ENCODE results near the gene RABL6. TPM values are rescaled to one million over a fixed set of nuclear protein-coding genes. Genes with fewer than 3 reads are reported as not detected.

RABL6 gene, protein sequence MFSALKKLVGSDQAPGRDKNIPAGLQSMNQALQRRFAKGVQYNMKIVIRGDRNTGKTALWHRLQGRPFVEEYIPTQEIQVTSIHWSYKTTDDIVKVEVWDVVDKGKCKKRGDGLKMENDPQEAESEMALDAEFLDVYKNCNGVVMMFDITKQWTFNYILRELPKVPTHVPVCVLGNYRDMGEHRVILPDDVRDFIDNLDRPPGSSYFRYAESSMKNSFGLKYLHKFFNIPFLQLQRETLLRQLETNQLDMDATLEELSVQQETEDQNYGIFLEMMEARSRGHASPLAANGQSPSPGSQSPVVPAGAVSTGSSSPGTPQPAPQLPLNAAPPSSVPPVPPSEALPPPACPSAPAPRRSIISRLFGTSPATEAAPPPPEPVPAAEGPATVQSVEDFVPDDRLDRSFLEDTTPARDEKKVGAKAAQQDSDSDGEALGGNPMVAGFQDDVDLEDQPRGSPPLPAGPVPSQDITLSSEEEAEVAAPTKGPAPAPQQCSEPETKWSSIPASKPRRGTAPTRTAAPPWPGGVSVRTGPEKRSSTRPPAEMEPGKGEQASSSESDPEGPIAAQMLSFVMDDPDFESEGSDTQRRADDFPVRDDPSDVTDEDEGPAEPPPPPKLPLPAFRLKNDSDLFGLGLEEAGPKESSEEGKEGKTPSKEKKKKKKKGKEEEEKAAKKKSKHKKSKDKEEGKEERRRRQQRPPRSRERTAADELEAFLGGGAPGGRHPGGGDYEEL
- total RNA-seq (2014; rRNA removed; shearing (Covaris generic)) (97.0 and 113 TPM in 2 replicates), total RNA-seq (2022) (126 and 133 TPM in 2 replicates), Bru-seq, nascent RNA (percentile 69 among the genes with signal in this experiment), BruChase-seq, experiment 1, labeled RNA remaining after a 6-hour chase (percentile 91 among the genes with signal in this experiment), BruChase-seq, experiment 2, labeled RNA remaining after a 2-hour chase (percentile 87 among the genes with signal in this experiment)
- long read RNA-seq, transcript RABL6-201 (15 exons, 3,091 nt) = major isoform, 55 of 164 reads
- long read RNA-seq, partial matches to known transcripts = 87 of 164 reads
- long read RNA-seq, other reads (novel, unspliced or antisense) = 20 of 164 reads

DNA sequence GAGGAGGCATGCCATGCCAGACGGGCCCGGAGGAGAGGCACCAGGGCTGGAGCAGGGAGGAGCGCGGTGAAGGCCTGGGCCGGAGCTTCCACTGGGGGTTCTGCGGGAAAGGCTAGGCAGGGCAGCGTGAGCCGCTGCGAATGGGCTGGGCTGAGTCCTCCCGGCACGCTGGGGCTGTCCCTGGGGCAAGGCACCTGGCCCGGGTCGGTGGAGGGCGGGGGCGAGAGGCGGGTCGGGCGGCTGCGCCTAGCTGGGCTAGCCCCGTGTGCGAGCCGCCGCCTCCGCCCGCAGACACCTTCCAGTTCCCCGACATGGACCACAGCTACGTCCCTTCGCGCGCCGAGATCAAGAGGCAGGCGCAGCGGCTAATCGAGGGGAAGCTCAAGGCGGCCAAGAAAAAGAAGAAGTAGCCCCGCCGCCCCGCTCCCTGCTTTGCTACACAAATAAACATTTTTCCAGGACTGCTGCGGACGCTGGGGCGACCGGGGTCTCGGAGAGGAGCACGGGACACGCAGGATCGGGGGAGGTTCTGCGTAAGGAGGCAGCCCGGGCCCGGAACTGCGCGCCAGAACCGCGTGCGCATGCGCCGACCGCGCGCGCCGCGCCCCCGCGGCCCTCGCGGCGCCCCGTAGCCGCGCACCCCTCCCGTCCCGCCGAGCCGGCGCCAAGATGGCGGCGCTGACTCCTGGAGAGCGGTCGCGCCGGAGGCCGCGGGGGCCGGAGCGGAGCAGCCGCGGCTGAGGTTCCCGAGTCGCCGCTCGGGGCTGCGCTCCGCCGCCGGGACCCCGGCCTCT is at the start of gene RABL6:
Gene RABL6, plus strand, starts transcription at position 668 of the 794 bp plus-strand sequence. CDS start 249 bp downstream, outside the sequence.
- H3K27ac ChIP-seq (ENCODE audit: low read depth, low read length, poor library complexity, severe bottlenecking) = peak within 1 kb of the TSS; percentile 73
- peaks cover 29% of the 10 kb centered on the region for H3K36me3 ChIP-seq (ENCODE audit: insufficient read depth, low read length)
- TF ChIP-seq, protein P1, sequence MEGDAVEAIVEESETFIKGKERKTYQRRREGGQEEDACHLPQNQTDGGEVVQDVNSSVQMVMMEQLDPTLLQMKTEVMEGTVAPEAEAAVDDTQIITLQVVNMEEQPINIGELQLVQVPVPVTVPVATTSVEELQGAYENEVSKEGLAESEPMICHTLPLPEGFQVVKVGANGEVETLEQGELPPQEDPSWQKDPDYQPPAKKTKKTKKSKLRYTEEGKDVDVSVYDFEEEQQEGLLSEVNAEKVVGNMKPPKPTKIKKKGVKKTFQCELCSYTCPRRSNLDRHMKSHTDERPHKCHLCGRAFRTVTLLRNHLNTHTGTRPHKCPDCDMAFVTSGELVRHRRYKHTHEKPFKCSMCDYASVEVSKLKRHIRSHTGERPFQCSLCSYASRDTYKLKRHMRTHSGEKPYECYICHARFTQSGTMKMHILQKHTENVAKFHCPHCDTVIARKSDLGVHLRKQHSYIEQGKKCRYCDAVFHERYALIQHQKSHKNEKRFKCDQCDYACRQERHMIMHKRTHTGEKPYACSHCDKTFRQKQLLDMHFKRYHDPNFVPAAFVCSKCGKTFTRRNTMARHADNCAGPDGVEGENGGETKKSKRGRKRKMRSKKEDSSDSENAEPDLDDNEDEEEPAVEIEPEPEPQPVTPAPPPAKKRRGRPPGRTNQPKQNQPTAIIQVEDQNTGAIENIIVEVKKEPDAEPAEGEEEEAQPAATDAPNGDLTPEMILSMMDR (conservative IDR thresholded peaks at IDR 0.05; ENCODE audit: low read length) = no peak
- H2AFZ ChIP-seq (ENCODE audit: low read length) = peak within 1 kb of the TSS; percentile 71
- no peaks in the 10 kb centered on the region for H3K9me2 ChIP-seq (ENCODE audit: insufficient read depth, low read length)
- peak within 1 kb of the TSS; percentile 100 for H3K4me3 ChIP-seq (ENCODE audit: low read depth, low read length, poor library complexity, severe bottlenecking)
- peak within 1 kb of the TSS; percentile 88 for H3K4me2 ChIP-seq (ENCODE audit: low read length)
- H3K4me1 ChIP-seq (ENCODE audit: insufficient read depth, low read length, poor library complexity, severe bottlenecking) = peaks cover 28% of the 10 kb centered on the region
- POLR2A ChIA-PET = interaction anchor here (1.0 to 2.4 kb wide), 4 partner anchors 10 to 34 kb away, joined by 3 to 5 read pairs (median 3); partner anchors contain the start of gene AJM1
- no peaks in the 10 kb centered on the region for H3K9me3 ChIP-seq (ENCODE audit: low read length)
- peak; percentile 86 for DNase-seq (ENCODE audit: low spot score)
- peaks cover 44% of the 10 kb centered on the region for H3K79me2 ChIP-seq (ENCODE audit: insufficient read depth, low read depth, low read length)
- intact Hi-C loops (cut with micrococcal nuclease; ENCODE audit: unreplicated experiment) = loop anchor here (2.0 kb wide), 2 partner anchors 17 to 41 kb away; partner anchors contain the start of genes PHPT1 and TMEM141
- peaks cover 15% of the 10 kb centered on the region; the same call in 1 of the 2 replicates for H4K20me1 ChIP-seq (ENCODE audit: insufficient read depth, low read length)
- BruUV-seq (replicated peaks) = TSS peak; percentile 57
- CTCF ChIA-PET (ENCODE audit: unreplicated experiment) = no interaction called here

GRCh38 chr9:136759001-136759400 is 48.7 kb upstream of the RABL6 start:
- Histone ChIP-seq H3K4me3 (ENCODE audit: low read depth, low read length, poor library complexity, severe bottlenecking) (no peak overlapping the region), H3K27ac (ENCODE audit: low read depth, low read length, poor library complexity, severe bottlenecking) (no peak overlapping the region), H3K4me1 (ENCODE audit: insufficient read depth, low read length, poor library complexity, severe bottlenecking) (no peaks in the 10 kb centered on the region), H4K20me1 (ENCODE audit: insufficient read depth, low read length) (no peaks in the 10 kb centered on the region), H3K4me2 (ENCODE audit: low read length) (no peak overlapping the region), H3K36me3 (ENCODE audit: insufficient read depth, low read length) (no peaks in the 10 kb centered on the region), H3K79me2 (ENCODE audit: insufficient read depth, low read depth, low read length) (no peaks in the 10 kb centered on the region), H3K9me3 (ENCODE audit: low read length) (no peaks in the 10 kb centered on the region), H3K9me2 (ENCODE audit: insufficient read depth, low read length) (no peaks in the 10 kb centered on the region), H2AFZ (ENCODE audit: low read length) (no peak overlapping the region)
- intact Hi-C loops (cut with micrococcal nuclease; ENCODE audit: unreplicated experiment) = no loop called here
- BruUV-seq (replicated peaks) = no TSS peak
- ChIA-PET POLR2A (no interaction called here), CTCF (ENCODE audit: unreplicated experiment) (no interaction called here)
- DNase-seq (ENCODE audit: low spot score) = no peak
- TF ChIP-seq, protein P1 (conservative IDR thresholded peaks at IDR 0.05; ENCODE audit: low read length) = no peak
